Measurements from ENCODE around the gene TMEM168.

GRCh38 chr7:112781110-112781509 lies 9.1 kb downstream of the TMEM168 start:
- TF ChIP-seq CTCF (IDR thresholded peaks at IDR 0.05; ENCODE audit: insufficient read depth, low read length) (no peak), REST (IDR thresholded peaks at IDR 0.05; ENCODE audit: insufficient replicate concordance, low read depth) (no peak)
